Type B pancreatic cell (in vitro differentiated cells): Measurements from ENCODE around the gene CEND1. TPM values are rescaled to one million over a fixed set of nuclear protein-coding genes. Genes with fewer than 3 reads are reported as not detected.

Experiments
- DNase-seq: peaks from one replicate; pipeline ENCODE4 v3.0.0; 2021; ENCODE audit warnings: mixed read lengths; ENCODE audit not compliant: unreplicated experiment; ENCODE audit errors: extremely low spot score
- H3K27ac Mint-ChIP-seq: 2 replicates; pipeline ENCODE4 v1.8.0; 2021; ENCODE audit warnings: mild to moderate bottlenecking, mixed read lengths
- H3K27me3 Mint-ChIP-seq: 2 replicates; pipeline ENCODE4 v1.8.0; 2021; ENCODE audit warnings: mixed read lengths
- H3K36me3 Mint-ChIP-seq: 2 replicates; pipeline ENCODE4 v1.8.0; 2021; ENCODE audit warnings: mixed read lengths
- H3K4me1 Mint-ChIP-seq: one replicate; pipeline ENCODE4 v1.8.0; 2021; ENCODE audit warnings: mixed read lengths; ENCODE audit not compliant: unreplicated experiment
- H3K4me3 Mint-ChIP-seq: 2 replicates; pipeline ENCODE4 v1.8.0; 2021; ENCODE audit warnings: mild to moderate bottlenecking, mixed read lengths
- H3K9me3 Mint-ChIP-seq: 2 replicates; pipeline ENCODE4 v1.8.0; 2021; ENCODE audit warnings: mixed read lengths
- total RNA-seq: library from RNA; stranded (reverse); gene quantifications from 2 replicates; pipeline ENCODE4 v1.2.1, GENCODE V29; 2021; ENCODE audit warnings: low replicate concordance
- TF ChIP-seq, protein P1 (sequence below): fragments of 200-600 bp; sonication (generic); conservative IDR thresholded peaks from 2 replicates; pipeline ENCODE4 v1.5.0; 2021; ENCODE audit warnings: antibody characterized with exemption, mild to moderate bottlenecking

CEND1 gene
- total RNA-seq, 1 donor from 2014 or later, result 0.89 TPM

DNA sequence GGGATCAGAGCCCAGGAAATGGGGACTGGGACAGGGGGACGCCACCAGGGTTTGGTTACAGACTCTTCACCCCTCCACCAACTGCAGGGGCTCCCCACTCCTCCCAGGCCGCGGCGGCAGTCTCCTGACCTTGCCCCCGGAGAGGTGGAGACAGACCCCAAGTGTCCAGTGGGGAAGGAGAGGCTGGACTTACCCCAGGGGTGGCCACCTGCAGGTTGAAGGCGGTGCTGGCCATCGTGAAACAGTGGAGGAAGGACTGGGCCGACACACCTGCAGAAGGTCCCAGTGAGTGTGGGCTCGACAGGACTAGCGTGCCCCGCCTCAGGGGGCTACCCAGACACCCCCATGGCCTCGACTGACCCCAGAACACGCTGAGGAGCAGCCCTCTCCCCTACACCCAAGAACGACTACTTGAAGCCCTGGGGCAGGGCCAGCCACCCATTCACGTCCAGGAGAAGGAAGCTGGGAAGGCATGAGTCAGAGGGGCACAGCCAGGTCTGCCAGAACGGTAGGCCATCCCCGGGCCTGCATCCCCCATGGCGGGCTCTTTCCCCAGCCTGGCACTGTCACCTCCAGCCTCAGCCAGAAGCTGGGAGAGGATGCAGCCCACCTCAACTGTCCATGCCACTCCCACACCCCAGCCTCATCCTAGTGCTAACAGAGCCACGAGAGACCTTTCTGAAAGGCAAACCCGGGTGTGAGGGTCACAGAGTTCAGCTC, 14.9 kb downstream of the CEND1 start:
- Mint-ChIP-seq H3K27me3 (no peaks in the 10 kb centered on the region), H3K4me1 (no peaks in the 10 kb centered on the region), H3K27ac (peak overlapping the region; percentile 78), H3K36me3 (no peaks in the 10 kb centered on the region), H3K4me3 (peak overlapping the region; percentile 86), H3K9me3 (no peaks in the 10 kb centered on the region)
- TF ChIP-seq, protein P1, sequence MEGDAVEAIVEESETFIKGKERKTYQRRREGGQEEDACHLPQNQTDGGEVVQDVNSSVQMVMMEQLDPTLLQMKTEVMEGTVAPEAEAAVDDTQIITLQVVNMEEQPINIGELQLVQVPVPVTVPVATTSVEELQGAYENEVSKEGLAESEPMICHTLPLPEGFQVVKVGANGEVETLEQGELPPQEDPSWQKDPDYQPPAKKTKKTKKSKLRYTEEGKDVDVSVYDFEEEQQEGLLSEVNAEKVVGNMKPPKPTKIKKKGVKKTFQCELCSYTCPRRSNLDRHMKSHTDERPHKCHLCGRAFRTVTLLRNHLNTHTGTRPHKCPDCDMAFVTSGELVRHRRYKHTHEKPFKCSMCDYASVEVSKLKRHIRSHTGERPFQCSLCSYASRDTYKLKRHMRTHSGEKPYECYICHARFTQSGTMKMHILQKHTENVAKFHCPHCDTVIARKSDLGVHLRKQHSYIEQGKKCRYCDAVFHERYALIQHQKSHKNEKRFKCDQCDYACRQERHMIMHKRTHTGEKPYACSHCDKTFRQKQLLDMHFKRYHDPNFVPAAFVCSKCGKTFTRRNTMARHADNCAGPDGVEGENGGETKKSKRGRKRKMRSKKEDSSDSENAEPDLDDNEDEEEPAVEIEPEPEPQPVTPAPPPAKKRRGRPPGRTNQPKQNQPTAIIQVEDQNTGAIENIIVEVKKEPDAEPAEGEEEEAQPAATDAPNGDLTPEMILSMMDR, result no peak
- DNase-seq, result peak; percentile 68

DNA sequence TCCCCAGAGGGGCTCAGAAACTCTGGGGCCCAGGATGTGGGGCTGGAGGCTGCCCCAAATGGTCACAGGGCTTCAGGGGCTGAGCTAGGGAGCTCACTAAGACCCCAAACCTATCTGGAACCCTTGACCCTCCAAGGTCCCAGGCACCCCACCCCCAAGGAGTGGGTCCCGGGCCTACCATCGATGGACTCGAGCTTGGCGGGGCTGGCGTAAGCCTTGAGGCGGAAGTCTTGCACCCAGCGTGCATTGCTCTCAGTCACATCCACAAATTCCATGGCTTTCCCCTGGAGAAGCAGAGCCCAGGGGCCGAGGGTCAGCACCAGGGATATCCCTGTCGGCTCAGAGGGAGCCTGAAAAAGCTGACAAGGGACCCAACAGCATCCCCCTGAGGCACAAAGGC, 16.1 kb downstream of the CEND1 start:
- Mint-ChIP-seq H3K4me1 (no peaks in the 10 kb centered on the region), H3K9me3 (no peaks in the 10 kb centered on the region), H3K27me3 (no peaks in the 10 kb centered on the region), H3K4me3 (no peak overlapping the region), H3K27ac (no peak overlapping the region), H3K36me3 (no peaks in the 10 kb centered on the region)
- no peak for DNase-seq
- TF ChIP-seq, protein P1, result no peak

DNA sequence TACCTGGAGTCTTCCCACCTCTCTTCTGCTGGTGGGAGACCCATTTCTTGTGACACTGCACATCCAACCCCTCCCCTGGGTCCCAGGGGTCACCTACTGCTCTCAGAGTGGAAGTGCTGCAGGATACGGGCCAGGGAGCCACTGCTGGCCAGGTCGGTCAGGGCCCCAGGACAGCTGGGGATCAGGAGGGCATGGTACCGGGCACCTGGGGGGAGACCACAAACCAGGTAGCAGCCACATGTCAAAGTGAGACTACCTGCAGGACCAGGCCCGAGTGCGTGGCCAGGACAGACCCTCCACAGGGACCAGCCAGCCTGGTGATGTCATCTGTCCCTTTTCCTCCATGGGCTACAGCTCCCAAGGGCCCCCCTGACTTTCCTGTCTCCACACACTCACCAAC, 16.5 kb downstream of the CEND1 start:
- Mint-ChIP-seq H3K4me1 (no peaks in the 10 kb centered on the region), H3K27ac (no peak overlapping the region)
- no peak for DNase-seq

DNA sequence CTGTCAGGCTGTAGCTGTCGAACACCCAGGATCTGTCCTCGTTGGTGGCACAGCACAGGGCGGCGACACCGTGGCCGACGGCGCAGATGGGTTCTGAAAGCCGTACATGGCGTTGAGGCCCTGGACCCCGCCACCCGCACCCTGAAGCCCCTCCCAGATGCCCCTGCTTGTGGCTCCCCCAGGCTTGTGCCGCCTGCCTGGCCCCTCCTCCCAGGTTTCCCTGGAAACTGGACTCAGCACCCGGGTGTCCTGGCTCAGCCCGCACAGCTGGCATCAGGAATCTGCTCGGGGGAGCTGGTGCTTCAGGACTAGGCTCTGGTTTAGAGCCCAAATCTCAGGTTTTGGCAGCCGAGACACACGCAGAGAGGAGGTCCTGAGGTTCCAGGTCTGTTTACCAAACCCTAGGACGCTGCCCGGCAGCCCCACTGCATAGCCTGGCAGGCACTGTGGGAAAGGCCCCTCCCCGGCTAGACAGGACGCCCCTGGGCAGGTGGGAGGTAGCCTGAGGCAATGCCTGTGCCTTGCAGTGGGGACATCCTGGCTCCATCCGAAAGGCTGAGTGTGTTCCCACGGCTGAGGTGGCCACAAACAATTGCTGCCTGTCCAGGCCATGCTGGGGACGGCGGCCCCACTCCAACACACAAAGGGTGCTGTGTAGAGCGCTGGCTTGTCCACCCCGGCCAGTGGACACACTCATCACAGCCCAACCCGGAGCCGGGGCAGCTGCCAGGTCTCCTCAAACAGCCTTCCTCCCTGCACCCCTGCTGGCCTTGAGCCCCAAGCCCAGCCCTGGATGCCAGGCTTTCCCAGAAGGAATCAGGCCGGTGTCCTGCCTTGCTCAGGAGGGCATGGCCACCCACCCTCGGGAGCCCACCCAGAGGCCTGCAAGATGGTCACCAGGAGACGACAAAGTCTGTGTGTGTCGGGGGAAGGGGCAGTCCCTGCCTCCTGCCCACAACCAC, 17.2 kb downstream of the CEND1 start:
- Mint-ChIP-seq H3K4me3 (no peak overlapping the region), H3K9me3 (no peaks in the 10 kb centered on the region), H3K4me1 (no peaks in the 10 kb centered on the region), H3K27ac (no peak overlapping the region), H3K36me3 (no peaks in the 10 kb centered on the region), H3K27me3 (no peaks in the 10 kb centered on the region)
- no peak for DNase-seq
- TF ChIP-seq, protein P1, result no peak

More for the DNA sequence above, 16.5 kb downstream of the CEND1 start:
- no peaks in the 10 kb centered on the region for H3K27me3 Mint-ChIP-seq
- H3K4me3 Mint-ChIP-seq, result no peak overlapping the region
- TF ChIP-seq, protein P1, result no peak
- H3K36me3 Mint-ChIP-seq, result no peaks in the 10 kb centered on the region
- H3K9me3 Mint-ChIP-seq, result no peaks in the 10 kb centered on the region

DNA sequence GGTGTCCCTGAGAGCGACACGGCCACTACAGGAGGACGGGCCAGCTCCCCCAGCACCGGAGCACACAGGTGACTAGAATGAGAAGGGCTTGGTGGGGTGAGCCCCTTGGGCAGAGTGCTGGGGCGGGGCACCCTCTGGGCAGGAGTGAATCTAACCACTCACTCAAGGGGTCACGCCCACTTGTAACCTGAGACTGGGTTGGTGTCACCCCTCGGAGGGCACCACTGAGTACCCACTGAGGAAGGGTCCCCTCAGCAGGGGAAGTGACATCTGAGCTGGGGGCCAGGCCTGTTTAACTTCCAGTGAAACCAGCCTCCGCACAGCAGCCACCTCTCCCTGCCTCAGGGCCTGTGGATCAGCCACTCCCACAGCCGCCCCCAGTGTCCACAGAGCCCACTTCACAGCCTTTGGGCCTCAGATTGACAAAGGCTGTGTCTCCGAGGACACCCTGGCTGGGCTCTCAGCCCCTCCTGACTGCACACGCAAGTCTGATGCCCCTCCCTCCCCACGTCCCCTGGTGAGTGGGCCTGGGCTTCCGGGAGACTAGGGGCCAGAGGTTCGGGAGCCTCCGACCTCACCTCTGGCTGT, 18.2 kb downstream of the CEND1 start:
- no peak overlapping the region for H3K4me3 Mint-ChIP-seq
- no peaks in the 10 kb centered on the region for H3K9me3 Mint-ChIP-seq
- TF ChIP-seq, protein P1, result no peak
- H3K27me3 Mint-ChIP-seq, result no peaks in the 10 kb centered on the region
- DNase-seq, result no peak
- no peaks in the 10 kb centered on the region for H3K36me3 Mint-ChIP-seq
- no peaks in the 10 kb centered on the region for H3K4me1 Mint-ChIP-seq
- H3K27ac Mint-ChIP-seq, result no peak overlapping the region
